Measurements from ENCODE around the gene SYNDIG1. TPM values are rescaled to one million over a fixed set of nuclear protein-coding genes. Genes with fewer than 3 reads are reported as not detected.

SYNDIG1 gene
- polyA plus RNA-seq, 2 of the 4 experiments (the other 2 are of a cell fraction) = 0.96 to 2.6 TPM

DNA sequence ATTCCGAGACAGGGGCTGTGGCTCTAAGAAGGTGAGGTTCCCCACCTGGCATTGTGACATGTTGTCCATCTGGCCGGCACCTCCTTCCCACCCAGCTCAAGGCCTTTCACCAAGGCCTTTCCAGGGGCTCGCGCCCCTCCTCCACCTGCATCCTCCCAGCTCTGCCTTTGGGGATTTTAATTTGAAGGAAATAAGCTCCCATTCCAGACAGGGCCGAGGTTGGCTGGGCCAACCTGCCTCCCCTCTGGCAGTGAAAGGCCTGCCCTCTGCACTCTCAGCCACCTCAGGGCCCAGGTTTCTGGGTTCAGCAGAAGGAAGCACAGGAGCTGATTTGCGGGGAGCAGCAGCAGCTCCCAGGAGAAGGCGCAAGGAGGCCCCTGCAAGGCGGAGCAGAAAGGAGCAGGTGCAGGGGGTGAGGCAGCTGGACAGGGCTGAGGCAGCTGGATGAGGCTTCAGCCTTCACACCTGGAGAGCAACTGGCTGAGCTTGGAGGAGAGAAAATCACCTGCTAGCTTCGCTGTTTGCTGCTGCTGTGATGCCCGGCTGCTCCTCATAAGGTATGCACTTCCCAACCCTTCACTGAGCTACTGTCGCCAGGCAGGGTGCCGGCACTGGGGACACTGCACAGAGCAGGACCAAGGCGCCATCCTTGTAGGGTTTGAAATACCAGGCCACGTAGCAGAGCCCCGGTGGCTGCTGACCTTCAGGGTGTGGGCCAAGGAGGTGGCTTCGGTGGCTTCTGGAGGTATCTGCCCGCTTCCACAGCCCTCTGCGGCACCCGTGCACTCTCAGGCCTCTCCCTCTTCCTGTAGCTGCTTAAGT lies 147.0 kb downstream of the SYNDIG1 start (continued):
- no peak for TF ChIP-seq JUNB (IDR thresholded peaks at IDR 0.05)
- TF ChIP-seq RFX5 (IDR thresholded peaks at IDR 0.05) = no peak
- TF ChIP-seq SMC3 (IDR thresholded peaks at IDR 0.05) = no peak

DNA sequence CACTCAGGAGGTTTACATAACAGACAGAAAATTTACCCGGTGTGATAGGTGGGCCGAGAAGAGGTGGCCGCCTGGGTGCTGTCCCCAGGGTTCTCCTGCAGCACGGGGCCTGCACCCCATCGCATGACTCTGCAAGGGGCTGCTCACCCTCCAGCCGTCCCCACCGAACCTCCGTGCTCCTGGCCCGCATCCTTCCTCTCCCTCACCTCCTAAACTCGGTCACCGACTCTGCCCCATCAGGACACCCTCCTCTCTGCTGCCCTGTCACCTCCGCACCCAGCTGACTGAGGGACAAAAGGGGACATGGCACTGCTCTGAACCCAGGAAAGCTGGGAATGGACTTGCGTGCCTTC lies 147.6 kb downstream of the SYNDIG1 start:
- peaks cover 6% of the 10 kb centered on the region; the same call in 1 of the 3 replicates for H3K4me1 ChIP-seq
- no peaks in the 10 kb centered on the region for H3K9me3 ChIP-seq
- POLR2A ChIA-PET = no interaction called here
- no peak overlapping the region for H3K4me2 ChIP-seq
- FAIRE-seq (no peak), ATAC-seq (no peak), DNase-seq (ENCODE audit: low read depth in 1 of 2, low spot score in 1 of 2) (no peak)
- CTCF ChIA-PET = interaction anchor here (1.2 to 3.0 kb wide), 3 partner anchors 8 to 42 kb away, joined by 3 to 8 read pairs (median 5); no protein-coding TSS in a partner anchor
- H3K4me3 ChIP-seq = no peak overlapping the region
- 71% methylated on average over 13 of the region's 13 CpGs for WGBS (ENCODE audit: missing lambda C conversion rate)
- TF ChIP-seq, protein P1, sequence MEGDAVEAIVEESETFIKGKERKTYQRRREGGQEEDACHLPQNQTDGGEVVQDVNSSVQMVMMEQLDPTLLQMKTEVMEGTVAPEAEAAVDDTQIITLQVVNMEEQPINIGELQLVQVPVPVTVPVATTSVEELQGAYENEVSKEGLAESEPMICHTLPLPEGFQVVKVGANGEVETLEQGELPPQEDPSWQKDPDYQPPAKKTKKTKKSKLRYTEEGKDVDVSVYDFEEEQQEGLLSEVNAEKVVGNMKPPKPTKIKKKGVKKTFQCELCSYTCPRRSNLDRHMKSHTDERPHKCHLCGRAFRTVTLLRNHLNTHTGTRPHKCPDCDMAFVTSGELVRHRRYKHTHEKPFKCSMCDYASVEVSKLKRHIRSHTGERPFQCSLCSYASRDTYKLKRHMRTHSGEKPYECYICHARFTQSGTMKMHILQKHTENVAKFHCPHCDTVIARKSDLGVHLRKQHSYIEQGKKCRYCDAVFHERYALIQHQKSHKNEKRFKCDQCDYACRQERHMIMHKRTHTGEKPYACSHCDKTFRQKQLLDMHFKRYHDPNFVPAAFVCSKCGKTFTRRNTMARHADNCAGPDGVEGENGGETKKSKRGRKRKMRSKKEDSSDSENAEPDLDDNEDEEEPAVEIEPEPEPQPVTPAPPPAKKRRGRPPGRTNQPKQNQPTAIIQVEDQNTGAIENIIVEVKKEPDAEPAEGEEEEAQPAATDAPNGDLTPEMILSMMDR (IDR thresholded peaks at IDR 0.05) = no peak
- TF ChIP-seq FOSB (CRISPR knock-in tag; IDR thresholded peaks at IDR 0.05) = no peak
- no peak for TF ChIP-seq JUN (IDR thresholded peaks at IDR 0.05)
- no peak for TF ChIP-seq MYC (IDR thresholded peaks at IDR 0.05; ENCODE audit: borderline replicate concordance, low read length)
- no peak for TF ChIP-seq KDM5A (IDR thresholded peaks at IDR 0.05)
- TF ChIP-seq CHD2 (IDR thresholded peaks at IDR 0.05; ENCODE audit: low read length, partially characterized antibody) = no peak
- TF ChIP-seq, protein P2, sequence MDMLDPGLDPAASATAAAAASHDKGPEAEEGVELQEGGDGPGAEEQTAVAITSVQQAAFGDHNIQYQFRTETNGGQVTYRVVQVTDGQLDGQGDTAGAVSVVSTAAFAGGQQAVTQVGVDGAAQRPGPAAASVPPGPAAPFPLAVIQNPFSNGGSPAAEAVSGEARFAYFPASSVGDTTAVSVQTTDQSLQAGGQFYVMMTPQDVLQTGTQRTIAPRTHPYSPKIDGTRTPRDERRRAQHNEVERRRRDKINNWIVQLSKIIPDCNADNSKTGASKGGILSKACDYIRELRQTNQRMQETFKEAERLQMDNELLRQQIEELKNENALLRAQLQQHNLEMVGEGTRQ (IDR thresholded peaks at IDR 0.05) = no peak
- TF ChIP-seq SMC3 (IDR thresholded peaks at IDR 0.05) = no peak
- no peak for TF ChIP-seq HDAC2 (IDR thresholded peaks at IDR 0.05)
- no peak for TF ChIP-seq JUNB (IDR thresholded peaks at IDR 0.05)
- TF ChIP-seq, protein P3, sequence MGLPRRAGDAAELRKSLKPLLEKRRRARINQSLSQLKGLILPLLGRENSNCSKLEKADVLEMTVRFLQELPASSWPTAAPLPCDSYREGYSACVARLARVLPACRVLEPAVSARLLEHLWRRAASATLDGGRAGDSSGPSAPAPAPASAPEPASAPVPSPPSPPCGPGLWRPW (IDR thresholded peaks at IDR 0.05) = no peak
- no peak for TF ChIP-seq RCOR1 (IDR thresholded peaks at IDR 0.05; ENCODE audit: low read depth, low read length)
- no peak for TF ChIP-seq HOXB5 (CRISPR knock-in tag; IDR thresholded peaks at IDR 0.05)
- no peak overlapping the region for H3K27ac ChIP-seq

DNA sequence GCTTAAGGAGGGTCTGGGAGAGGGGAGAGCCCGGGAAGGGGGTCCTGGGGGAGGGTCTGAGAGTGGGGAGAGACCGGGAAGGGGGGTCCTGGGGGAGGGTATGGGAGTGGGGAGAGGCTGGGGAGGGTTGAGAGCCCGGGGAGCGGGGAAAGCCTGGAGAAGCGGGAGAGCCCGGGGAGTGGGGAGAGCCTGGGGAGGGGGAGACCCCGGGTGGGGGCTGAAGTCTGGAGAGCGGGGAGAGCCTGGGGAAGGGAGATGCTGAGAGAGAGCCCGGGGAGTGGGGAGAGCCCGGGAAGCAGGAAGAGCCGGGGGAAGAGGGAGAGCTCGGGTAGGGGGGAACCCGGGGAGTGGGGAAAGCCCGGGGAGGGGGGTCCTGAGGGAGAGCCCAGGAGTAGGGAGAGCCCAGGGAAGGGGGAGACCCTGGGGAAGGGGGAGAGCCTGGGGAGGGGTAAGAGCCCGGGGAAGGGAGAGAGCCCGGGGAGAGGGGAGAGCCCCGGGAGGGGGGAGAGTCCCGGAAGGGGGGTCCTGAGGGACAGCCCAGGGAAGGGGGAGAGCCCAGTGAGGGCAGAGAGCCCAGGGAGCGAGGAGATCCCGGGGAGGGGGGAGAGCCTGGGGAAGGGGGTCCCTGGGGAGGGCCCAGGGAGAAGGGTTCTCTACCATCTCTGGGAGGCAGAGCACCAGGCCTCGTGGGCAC lies 148.5 kb downstream of the SYNDIG1 start:
- Histone ChIP-seq H3K9me3 (no peaks in the 10 kb centered on the region), H3K27ac (no peak overlapping the region), H3K4me3 (no peak overlapping the region), H3K4me1 (peaks cover 6% of the 10 kb centered on the region; the same call in 1 of the 3 replicates), H3K4me2 (no peak overlapping the region)
- ChIA-PET CTCF (interaction anchor here (0.5 to 3.0 kb wide), 2 partner anchors 9 to 15 kb away, joined by 3 to 8 read pairs; no protein-coding TSS in a partner anchor), POLR2A (no interaction called here)
- FAIRE-seq = no peak
- 85% methylated on average over 4 of the region's 21 CpGs for WGBS (ENCODE audit: missing lambda C conversion rate)
- TF ChIP-seq, protein P4, sequence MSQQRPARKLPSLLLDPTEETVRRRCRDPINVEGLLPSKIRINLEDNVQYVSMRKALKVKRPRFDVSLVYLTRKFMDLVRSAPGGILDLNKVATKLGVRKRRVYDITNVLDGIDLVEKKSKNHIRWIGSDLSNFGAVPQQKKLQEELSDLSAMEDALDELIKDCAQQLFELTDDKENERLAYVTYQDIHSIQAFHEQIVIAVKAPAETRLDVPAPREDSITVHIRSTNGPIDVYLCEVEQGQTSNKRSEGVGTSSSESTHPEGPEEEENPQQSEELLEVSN (IDR thresholded peaks at IDR 0.05; ENCODE audit: borderline replicate concordance, low read depth) = no peak
- TF ChIP-seq ZC3H11A (IDR thresholded peaks at IDR 0.05) (no peak), RARB (CRISPR knock-in tag; IDR thresholded peaks at IDR 0.05) (no peak), KDM5A (IDR thresholded peaks at IDR 0.05) (no peak), ESRRA (IDR thresholded peaks at IDR 0.05; ENCODE audit: borderline replicate concordance, low read length) (no peak), JUN (IDR thresholded peaks at IDR 0.05) (no peak), EHMT2 (IDR thresholded peaks at IDR 0.05; ENCODE audit: low read depth) (no peak), ZSCAN20 (CRISPR knock-in tag; IDR thresholded peaks at IDR 0.05) (no peak), TFCP2L1 (CRISPR knock-in tag; IDR thresholded peaks at IDR 0.05) (no peak), BHLHE40 (IDR thresholded peaks at IDR 0.05; ENCODE audit: low read depth, low read length) (no peak), RAD21 (conservative IDR thresholded peaks at IDR 0.05 in 1 of 2, IDR thresholded peaks at IDR 0.05 in 1 of 2) (no peak), ZNF302 (CRISPR knock-in tag; IDR thresholded peaks at IDR 0.05) (no peak), CHD2 (IDR thresholded peaks at IDR 0.05; ENCODE audit: low read length, partially characterized antibody) (no peak), POLR2AphosphoS2 (conservative IDR thresholded peaks at IDR 0.05; ENCODE audit: low read length) (no peak)
- TF ChIP-seq, protein P3 (IDR thresholded peaks at IDR 0.05) = no peak
- DNase-seq (ENCODE audit: low read depth in 1 of 2, low spot score in 1 of 2) = no peak
- 0 out of 6 replicates have a peak, but pooled peaks of 1 of the 2 experiments have one; percentile 32 for ATAC-seq
